Midbrain (tissue), 1 donor: ENCODE results near the gene LENG8.

Experiments
- DNase-seq: peaks from one replicate; lab custom pipeline; 2025; lab: John Stamatoyannopoulos, UW

The LENG8 gene

GRCh38 chr19:54424201-54424600 lies 24.8 kb upstream of the LENG8 start:
- DNase-seq: no peak

- no peak for DNase-seq
These were observed 24.2 kb upstream of the LENG8 start for GRCh38 chr19:54424660-54425381.

GRCh38 chr19:54425382-54425723 lies 23.6 kb upstream of the LENG8 start:
- DNase-seq: no peak

- DNase-seq: peak; percentile 43
These were observed 22.6 kb upstream of the LENG8 start for GRCh38 chr19:54426291-54426931.

- no peak for DNase-seq
These were observed 21.4 kb upstream of the LENG8 start for GRCh38 chr19:54427586-54427985.

GRCh38 chr19:54428323-54429175 lies 20.4 kb upstream of the LENG8 start:
- no peak for DNase-seq

GRCh38 chr19:54429176-54429495 lies 19.9 kb upstream of the LENG8 start:
- no peak for DNase-seq

GRCh38 chr19:54429545-54430227 lies 19.3 kb upstream of the LENG8 start:
- no peak for DNase-seq

- peak; percentile 65 for DNase-seq
These were observed 18.4 kb upstream of the LENG8 start for GRCh38 chr19:54430306-54431254.

GRCh38 chr19:54431255-54431838 lies 17.7 kb upstream of the LENG8 start:
- DNase-seq: no peak

- no peak for DNase-seq
These were observed 16.8 kb upstream of the LENG8 start for GRCh38 chr19:54432144-54432738.

GRCh38 chr19:54433697-54434096 lies 15.3 kb upstream of the LENG8 start:
- DNase-seq: no peak

- no peak for DNase-seq
These were observed 14.7 kb upstream of the LENG8 start for GRCh38 chr19:54434112-54434872.

- DNase-seq: no peak
These were observed 14.2 kb upstream of the LENG8 start for GRCh38 chr19:54434873-54435214.

- DNase-seq: no peak
These were observed 13.4 kb upstream of the LENG8 start for GRCh38 chr19:54435551-54436016.

GRCh38 chr19:54436031-54436523 lies 12.9 kb upstream of the LENG8 start:
- peak; percentile 41 for DNase-seq

- no peak for DNase-seq
These were observed 12.3 kb upstream of the LENG8 start for GRCh38 chr19:54436628-54437252.

- DNase-seq: peak; percentile 84
These were observed 9.7 kb upstream of the LENG8 start for GRCh38 chr19:54439174-54439851.
